Activated naive CD8-positive, alpha-beta T cell treated with anti-CD3 and anti-CD28 coated beads, Interleukin-2, amount 50 U/mL, for 16 hours (primary cell): Measurements from ENCODE around the gene KLHL1.

Experiments
- DNase-seq: peaks from one replicate; pipeline ENCODE4 v3.0.0-alpha.2; 2020; ENCODE audit warnings: low read depth, low spot score

Gene KLHL1

GRCh38 chr13:70014337-70014736 is 93.9 kb downstream of the KLHL1 start:
- no peak for DNase-seq

GRCh38 chr13:69999875-70000274 is 108.4 kb downstream of the KLHL1 start:
- no peak for DNase-seq

DNA sequence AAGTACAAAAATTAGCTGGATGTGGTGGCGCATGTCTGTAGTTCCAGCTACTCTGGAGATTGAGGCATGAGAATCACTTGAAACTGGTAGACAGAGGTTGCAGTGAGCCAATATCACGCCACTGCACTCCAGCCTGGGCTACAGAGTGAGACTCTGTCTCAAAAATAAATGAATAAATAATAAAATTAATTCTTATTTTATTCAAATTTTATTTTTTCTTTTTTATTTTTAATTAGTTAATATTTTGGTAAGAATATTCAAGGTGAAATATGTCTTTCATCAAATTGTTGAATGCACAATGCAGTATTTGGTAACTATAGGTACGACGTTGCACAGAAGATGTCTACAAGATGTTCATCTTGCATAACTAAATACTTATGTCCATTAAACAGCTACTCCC is 111.2 kb downstream of the KLHL1 start:
- no peak for DNase-seq

DNA sequence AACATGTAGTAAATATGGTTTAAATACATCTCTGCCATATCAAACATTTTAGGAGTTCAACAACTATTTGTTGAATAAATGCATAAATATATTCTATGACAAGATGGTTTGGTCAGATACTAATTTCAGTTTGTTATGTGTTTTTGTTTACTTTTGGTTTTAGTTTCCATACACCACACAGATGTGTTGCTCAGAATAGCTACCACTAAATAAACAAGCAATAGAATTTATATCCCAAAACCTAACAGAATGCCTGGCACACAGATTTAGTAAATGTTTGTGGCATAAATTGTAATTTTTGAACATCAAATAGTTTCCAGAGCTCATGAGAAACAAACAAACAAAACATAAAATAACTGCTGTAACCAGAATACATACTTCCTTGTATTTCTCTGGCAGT is 127.5 kb downstream of the KLHL1 start:
- no peak for DNase-seq

GRCh38 chr13:69975496-69975895 is 132.8 kb downstream of the KLHL1 start:
- DNase-seq = no peak

DNA sequence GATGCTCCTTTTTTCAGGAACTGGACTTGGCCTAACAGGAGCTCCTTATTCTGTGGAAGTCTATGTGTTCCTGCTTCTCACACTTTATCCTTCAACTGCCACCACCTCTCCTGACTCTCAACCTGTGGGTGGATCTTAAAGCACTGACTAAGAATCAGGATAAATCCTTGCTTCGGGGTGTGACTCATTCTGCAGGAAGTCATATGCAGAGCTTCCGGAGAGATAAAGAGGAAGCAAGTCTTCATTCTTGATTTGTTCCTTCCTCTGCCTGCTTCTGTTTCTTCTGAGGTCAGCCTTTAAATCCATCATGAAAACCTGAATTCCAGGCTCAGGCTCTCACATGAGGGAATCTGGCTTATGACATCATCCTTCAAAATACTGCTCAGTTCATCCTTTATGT is 137.7 kb downstream of the KLHL1 start:
- DNase-seq = no peak

DNA sequence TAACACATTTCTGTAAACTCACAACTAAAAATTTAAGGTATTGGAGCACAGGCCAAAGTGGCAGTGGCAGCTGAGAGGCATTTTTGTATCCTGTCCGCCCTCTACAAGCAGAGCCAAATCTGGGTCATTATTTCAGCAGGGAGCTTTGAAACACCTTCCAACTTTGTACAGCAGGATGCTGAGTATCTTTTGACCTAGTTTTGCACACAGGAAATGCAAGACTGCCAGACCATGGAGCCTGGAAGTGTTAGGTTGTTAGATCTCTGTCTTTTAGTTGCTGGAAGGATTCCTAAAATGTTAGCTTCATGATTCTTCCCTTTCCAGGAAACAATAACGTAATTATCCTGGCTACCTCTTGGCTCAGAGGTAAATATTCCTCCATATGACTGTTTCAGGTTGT is 149.2 kb downstream of the KLHL1 start:
- no peak for DNase-seq

DNA sequence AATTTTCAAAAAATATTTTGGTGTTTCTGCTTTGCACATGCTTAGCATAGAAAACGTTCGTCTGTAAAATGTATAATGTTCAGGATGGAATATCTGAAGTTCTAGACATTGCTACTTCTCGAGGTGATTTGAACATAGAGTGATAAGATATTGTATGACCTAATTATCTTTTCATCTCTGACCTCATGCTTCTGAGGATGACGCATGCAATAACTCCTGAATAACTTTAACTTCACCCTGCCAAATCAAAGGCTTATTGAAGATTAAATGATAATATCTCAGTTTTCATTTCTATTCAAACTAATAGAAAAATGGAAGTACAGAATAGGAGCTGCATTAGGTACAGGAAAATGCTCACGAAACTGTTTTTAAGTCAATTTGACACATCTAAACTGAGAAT is 151.4 kb downstream of the KLHL1 start:
- DNase-seq = no peak

- DNase-seq = no peak
Observed at GRCh38 chr13:69956349-69956748, 151.9 kb downstream of the KLHL1 start.

DNA sequence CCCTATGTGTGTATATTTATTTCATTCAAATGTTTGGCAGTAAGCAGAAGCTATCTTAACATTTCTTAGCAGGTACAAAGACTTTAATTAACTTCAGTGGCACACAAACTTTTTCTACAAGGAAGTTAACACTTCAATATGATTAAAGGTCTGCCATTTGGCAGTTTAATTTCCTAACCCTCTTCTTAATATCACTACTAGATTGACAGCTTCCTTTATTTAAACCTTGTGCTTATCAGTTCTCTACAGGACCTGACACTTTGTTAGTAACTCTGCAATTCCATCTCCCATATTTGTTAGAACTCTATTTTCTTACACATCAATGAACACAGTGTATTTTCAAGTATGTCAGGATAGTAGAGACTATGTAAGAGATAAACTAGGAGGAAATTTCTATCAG is 153.0 kb downstream of the KLHL1 start:
- DNase-seq = no peak

DNA sequence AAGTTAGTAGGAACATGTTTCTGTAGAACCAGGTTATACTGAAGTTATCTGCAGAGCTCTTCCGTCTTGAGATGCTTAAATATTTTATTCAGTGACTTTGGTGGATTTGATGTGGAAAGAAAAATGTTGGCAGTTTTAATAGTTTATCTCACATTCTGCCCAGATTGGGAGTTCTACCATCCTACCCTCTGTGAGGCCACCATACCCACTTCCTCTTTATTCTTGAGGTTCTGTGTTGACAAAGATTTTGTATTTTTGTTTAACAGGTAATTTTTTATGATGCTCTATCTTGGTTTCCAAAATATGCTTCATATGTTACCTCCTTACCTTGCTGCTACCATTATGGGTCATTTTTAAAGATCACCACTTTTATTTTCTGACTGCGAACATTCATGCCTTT is 156.8 kb downstream of the KLHL1 start:
- no peak for DNase-seq

GRCh38 chr13:69950160-69950559 is 158.1 kb downstream of the KLHL1 start:
- no peak for DNase-seq

GRCh38 chr13:69948016-69948415 is 160.2 kb downstream of the KLHL1 start:
- no peak for DNase-seq

DNA sequence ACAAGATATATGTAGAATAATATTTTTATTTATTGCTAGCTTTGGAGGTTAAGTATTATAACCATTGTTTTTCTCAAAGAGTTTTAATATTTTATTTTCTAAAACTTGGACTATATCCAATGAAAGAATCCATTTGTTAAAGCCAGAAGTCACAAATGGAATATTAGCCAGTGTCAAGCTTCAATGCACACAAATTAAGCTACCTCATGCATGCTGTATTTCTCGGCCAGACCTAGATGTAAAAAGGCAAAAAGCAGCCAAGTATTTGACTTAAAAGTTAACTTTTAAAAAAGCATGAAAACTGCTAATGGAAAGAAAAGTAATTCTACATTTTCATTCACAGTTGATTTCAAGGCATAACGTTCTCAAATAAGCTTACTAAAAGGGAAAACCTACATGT is 160.7 kb downstream of the KLHL1 start:
- DNase-seq = no peak

DNA sequence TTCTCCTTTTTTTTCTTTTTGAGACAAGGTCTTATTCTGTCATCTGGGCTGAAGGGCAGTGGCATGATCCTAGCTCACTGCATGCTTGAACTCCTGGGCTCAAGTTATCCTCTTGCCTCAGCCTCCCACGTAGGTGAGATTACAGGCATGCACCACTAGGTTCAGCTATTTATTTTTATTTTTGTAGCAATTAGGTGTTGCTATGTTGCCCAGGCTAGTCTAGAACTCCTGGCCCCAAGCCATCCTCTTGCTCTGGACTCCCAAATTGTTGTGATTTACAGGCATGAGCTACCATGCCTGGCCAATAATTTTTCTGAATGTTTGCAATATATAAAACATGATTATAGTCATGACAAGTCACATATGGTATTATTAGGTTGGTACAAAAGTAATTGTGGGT is 161.7 kb downstream of the KLHL1 start:
- DNase-seq = no peak

DNA sequence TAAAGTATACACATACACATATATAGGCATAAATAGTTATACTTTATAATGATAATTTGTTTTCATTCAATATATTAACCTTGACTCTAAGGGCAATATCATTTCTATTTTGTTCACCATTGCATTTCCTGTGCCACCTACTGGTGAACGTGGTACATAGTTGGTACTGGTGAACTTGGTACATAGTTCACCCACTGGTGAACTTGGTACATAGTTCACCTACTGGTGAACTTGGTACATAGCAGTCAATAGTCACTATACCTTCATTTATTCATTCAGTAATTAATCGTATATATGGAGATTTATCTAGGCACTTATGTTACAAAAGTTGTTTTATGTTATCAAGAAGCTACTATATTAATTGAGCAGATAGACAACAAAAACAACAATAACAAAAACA is 173.2 kb downstream of the KLHL1 start:
- no peak for DNase-seq

GRCh38 chr13:69928262-69928661 is 180.0 kb downstream of the KLHL1 start:
- no peak for DNase-seq

GRCh38 chr13:69921156-69921555 is 187.1 kb downstream of the KLHL1 start:
- no peak for DNase-seq

GRCh38 chr13:69912630-69913029 is 195.6 kb downstream of the KLHL1 start:
- no peak for DNase-seq

GRCh38 chr13:69910800-69911199 is 197.5 kb downstream of the KLHL1 start:
- DNase-seq = no peak

GRCh38 chr13:69904784-69905183 is 203.5 kb downstream of the KLHL1 start:
- DNase-seq = no peak

DNA sequence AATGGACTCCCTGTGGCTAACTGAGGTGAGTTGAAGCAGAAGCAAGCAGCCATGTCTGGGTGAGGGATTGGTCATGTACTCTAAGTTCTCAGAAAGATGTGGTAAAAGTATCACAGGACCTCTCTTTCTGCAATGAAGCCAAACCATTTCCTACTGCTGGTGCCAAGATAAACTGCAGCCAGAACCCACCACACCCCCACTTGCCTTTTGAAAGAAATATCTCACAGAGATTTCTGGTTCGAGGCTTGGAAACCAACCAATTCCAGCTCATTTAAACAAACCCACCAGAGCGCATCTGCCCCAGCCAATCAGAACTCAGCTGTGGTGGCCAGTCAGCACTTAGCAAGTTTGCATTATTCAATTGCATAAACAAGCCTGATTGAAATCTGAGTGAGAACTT is 205.2 kb downstream of the KLHL1 start:
- no peak for DNase-seq

DNA sequence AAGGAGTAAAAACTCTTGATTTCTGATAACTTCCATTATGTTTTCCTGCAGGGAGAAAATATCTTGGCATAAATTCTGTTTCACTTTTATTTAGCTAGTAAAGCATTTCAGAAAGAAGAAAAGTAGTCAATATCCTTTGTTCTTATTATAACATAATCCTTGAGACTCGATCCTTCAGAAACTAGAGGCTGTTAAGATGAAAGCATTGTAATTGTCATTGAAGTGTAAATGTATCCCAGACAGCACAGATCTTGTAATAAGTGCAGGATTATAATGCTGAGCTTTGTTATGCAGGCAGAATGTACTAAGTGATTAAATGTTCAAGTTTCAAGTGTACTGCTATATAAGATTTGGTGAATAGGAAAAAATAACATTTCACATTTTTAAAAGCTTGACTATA is 225.8 kb downstream of the KLHL1 start:
- DNase-seq = no peak

DNA sequence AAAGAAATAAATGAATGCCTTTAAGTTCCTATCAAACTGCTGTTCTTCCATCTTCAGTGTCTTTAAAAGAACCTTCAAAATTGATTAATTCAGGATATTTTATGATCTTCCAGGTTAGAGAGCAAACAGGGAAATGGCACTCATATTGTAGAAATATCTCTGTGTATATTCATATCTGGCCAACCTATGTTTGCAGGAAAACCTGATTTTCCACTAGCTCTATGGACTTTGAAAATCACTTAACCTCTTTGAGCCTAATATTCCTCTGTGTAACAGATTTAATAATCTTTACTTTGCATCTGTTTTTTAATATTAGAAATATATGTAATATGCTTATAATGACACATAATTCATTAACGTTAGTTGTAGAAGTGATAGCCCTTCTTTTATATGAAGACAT is 228.3 kb downstream of the KLHL1 start:
- DNase-seq = no peak
